ENCODE measurements around the gene CLTB. TPM values are rescaled to one million over a fixed set of nuclear protein-coding genes. Genes with fewer than 3 reads are reported as not detected.

CLTB gene
- total RNA-seq, 1 donor, result 48.7 TPM

DNA sequence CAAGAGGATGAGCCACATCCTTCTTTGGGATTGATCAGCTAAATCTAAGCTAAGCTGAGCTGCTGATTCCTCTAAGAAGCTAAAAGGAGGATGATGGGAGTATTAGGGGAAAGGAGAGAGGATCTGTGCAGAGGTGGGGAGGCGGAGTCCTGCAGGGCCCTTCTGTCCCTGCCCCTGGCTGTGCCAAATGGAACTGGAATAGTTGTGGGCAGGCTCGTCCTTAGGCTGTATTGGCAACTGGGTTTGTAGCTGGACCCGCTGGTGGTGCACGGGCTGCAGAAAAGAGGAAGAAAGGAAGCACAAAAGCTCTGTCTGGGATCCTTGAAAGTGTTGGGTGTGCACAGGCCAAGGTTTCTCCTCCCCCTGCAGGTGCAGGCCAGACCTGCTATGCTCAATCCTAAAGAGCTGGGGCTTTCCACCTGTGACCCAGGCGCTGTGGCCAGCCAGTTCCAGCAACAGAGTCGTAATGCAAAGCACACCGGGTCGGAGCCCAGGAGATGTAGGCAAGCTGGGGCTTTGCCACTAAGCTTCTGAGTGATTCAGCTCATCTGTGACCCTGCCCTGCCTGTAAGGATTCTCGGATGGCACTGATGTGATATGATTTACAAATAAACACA, 9.8 kb downstream of the CLTB start:
- no peak for DNase-seq (ENCODE audit: low read depth in 2 of 3, low spot score in 2 of 3)

- no peak for DNase-seq (ENCODE audit: low read depth in 2 of 3, low spot score in 2 of 3)
Measured at GRCh38 chr5:176405656-176406435, 10.5 kb downstream of the CLTB start.

DNA sequence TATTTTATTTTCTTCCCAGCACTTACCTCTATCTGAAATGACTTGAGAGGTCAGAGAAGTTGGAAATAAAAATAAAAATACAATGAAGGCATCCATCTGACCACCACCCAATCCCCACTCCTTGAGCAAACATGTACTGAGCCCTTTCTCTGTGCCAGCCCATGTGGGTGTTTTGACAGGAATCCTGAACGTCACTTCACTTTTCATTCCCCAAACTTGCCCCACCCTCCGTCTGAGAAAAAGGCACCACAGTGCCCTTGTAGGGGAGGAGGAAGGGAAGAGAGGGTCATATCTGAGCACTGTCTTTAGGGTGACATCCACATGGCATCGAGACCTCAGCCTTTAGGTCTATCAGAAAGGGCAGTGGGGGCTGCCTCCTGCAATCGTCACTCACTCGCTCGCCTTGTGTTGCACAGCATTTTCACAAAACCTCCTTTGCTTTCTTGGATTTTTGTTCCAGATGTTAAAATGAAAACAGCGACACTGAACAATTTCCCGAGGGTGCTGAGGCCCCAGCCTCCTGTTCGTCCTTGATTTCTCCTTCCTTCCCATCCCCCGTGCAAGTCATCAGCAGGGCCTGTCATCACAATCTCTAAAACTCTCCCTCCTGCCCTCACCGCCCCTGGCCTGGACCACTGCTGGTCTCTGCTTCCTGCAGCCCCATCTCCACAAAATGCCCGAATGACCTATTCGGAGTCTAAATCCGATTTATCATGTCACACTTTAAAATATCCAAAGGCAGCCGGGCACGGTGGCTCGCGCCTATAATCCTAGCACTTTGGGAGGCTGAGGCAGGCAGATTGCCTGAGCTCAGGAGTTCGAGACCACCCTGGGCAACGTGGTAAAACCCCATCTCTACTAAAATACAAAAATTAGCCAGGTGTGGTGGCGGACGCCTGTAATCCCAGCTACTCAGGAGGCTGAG, 14.8 kb downstream of the CLTB start:
- DNase-seq (ENCODE audit: low read depth in 2 of 3, low spot score in 2 of 3), result no peak

DNA sequence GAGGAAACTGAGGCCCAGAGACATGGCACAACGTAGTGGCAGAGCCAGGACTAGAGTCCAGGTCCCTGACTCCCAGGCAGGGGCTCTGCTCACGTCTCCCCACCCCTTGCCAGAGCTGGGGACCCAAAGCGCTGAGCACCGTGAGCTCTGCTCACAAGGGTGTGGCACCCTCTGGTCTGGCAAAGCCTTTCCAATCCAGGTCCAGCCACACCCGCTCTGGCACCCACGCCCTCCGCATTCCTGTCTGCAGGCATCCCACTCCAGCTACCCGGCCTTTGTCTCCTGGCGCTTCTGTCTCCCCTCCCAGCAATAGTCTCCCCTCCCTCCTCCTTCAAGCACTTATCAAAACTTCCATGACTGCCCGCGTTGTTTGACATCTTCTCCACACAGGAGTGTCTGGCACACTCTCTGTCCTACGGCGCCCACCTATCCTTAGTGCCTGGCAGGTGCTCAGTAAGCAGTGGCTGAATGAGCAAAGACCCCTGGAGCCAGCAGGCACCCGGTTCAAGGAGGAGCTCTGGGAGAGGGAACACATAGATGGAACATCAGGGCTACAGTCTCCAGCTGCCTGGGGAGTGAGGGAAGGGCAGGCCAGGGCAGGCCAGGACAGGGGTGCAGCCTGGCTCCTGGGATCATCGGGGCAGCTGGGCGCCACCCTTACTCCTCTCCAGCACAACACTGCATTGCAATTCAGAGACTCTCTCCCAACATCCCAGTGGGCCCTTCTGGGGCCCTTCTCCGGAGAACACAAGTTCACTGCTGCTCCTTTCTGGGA, 15.8 kb downstream of the CLTB start:
- DNase-seq (ENCODE audit: low read depth in 2 of 3, low spot score in 2 of 3), result no peak

DNA sequence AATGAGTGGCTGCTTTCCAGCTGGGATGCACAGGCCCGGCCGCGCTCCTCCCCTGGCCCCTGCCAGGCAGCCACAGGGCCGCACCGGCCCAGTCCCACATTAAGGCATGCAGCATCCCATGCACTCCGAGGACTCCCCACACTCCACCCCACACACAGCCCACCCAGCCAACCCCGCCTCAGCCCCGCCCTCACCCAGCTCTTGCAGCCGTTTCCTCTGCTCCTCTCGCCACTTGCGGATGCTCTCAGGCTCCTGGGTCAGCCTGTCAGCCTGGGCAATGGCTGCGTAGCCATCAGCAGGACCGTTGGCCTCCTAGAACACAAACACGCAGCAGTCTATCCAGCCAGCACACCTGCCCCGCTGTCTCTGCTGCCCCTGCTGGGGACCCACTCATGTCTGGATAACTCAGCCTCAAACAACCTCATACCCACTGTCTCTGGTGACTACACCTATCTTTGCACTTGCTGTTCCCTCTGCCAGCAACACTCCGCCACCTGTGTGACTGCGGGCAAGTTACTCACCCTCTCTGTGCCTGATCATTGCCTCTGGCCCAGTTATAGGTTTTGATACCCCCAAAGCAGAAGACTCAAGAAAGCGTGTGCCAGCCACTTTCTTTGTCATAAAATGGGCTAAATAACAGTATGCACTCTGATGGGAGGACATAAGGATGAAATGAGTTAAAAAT, 18.5 kb downstream of the CLTB start:
- DNase-seq (ENCODE audit: low read depth in 2 of 3, low spot score in 2 of 3), result no peak

GRCh38 chr5:176396330-176396729, 20.0 kb downstream of the CLTB start:
- DNase-seq (ENCODE audit: low read depth in 2 of 3, low spot score in 2 of 3), result no peak

GRCh38 chr5:176394881-176395675, 21.3 kb downstream of the CLTB start:
- DNase-seq (ENCODE audit: low read depth in 2 of 3, low spot score in 2 of 3), result no peak

GRCh38 chr5:176394096-176394495, 22.2 kb downstream of the CLTB start:
- no peak for DNase-seq (ENCODE audit: low read depth in 2 of 3, low spot score in 2 of 3)

- no peak for DNase-seq (ENCODE audit: low read depth in 2 of 3, low spot score in 2 of 3)
Measured at GRCh38 chr5:176392526-176392925, 23.8 kb downstream of the CLTB start.

DNA sequence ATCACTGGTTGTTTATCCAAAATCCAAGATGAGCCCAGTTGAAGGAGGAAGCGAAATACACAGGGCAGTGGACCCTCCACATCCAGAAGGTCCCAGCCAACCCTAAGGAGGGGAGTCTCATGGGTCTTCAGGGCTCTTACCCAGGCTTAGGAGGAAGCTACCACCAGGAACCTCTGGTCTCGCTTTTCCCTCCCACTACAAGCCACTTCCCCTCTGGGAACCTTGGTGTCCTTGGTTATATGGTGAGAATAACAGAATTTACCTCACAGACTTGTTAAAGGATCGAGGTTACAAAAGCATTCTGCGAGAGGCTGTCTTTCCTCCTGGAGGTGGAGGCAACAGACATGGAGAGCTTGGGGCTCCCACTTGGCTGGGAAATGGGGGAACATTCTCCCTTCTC, 24.3 kb downstream of the CLTB start:
- DNase-seq (ENCODE audit: low read depth in 2 of 3, low spot score in 2 of 3), result no peak

DNA sequence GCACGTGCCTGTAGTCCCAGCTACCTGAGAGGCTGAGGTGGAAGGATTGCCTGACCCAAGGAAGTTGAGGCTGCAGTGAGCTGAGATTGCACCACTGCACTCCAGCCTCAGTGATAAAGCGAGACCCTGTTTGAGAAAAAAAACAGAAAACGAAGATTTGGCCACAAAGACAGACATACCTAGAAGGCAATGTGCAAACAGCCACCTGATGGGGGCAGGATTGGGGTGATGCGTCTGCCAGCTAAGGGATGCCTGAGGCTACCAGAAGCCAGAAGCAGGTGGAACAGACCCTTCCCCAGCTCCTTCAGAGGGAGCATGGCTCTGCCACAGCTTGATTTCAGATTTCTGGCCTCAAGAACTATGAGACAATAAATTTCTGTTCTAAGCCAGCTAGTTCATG, 24.9 kb downstream of the CLTB start:
- DNase-seq (ENCODE audit: low read depth in 2 of 3, low spot score in 2 of 3), result no peak

DNA sequence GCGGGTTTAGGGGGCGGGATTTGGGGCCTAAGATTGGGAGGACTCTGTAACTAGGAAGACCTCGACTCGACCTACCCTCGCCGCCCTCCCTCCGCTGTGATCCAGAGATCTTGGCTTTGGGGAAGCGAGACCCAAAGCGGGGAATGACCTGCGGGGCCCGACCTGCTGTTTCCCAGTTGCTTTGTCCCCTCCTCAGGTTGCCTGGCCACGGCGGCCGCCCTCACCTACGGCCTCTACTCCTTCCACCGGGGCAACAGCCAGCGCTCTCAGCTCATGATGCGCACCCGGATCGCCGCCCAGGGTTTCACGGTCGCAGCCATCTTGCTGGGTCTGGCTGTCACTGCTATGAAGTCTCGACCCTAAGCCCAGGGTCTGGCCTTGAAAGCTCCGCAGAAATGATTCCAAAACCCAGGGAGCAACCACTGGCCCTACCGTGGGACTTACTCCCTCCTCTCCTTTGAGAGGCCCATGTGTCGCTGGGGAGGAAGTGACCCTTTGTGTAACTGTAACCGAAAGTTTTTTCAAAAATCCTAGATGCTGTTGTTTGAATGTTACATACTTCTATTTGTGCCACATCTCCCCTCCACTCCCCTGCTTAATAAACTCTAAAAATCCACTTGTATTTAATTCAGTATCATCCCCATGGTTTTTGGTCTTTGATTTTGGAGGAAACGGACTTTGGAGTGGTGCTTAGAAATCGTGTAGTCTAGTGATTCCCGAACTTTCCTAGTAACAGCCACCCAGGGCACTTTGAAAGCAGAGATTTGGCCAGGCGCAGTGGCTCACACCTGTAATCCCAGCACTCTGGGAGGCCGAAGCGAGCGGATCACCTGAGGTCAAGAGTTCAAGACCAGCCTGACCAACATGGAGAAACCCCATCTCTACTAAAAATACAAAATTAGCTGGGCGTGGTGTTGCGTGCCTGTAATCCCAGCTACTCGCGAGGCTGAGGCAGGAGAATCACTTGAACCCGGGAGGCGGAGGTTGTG, 26.9 kb downstream of the CLTB start:
- DNase-seq (ENCODE audit: low read depth in 2 of 3, low spot score in 2 of 3), result no peak

DNA sequence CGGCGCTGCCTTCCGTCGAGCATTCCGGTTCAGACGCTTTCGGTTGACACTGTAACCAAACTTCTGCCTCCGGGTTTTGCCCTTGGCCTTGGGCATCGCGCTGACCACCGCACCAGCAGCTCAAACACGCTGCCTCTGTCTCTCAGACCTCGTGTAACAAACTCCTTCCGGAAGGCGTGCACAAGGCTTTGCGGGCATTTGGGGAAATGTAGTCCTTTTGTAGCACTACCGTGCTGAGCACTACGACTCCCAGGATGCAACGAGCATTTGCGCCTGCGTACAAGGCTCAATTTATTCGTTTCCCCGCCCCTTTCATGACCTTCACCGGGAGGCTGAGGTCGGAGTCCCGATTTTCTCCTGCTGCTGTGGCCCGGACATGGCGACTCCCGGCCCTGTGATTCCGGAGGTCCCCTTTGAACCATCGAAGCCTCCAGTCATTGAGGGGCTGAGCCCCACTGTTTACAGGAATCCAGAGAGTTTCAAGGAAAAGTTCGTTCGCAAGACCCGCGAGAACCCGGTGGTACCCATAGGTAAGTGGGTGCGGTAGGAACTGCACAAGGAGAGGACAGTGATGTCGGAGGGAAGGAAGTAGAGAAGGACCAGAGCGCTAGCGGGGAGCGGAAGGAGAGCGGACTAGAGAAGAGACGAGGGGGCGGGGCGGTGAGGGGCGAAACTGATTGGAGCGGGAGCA, 27.8 kb downstream of the CLTB start, which contains the start of the genes HIGD2A and NOP16:
TSS of gene HIGD2A (plus strand) at position 308 of the 691 bp plus-strand sequence. CDS start at position 377, 69 bp downstream.
TSS of gene NOP16 (minus strand) at position 155 of the 691 bp plus-strand sequence. CDS start at position 96, 59 bp downstream.
- peak; percentile 95 to 100 (median 99) for DNase-seq (ENCODE audit: low read depth in 2 of 3, low spot score in 2 of 3)

DNA sequence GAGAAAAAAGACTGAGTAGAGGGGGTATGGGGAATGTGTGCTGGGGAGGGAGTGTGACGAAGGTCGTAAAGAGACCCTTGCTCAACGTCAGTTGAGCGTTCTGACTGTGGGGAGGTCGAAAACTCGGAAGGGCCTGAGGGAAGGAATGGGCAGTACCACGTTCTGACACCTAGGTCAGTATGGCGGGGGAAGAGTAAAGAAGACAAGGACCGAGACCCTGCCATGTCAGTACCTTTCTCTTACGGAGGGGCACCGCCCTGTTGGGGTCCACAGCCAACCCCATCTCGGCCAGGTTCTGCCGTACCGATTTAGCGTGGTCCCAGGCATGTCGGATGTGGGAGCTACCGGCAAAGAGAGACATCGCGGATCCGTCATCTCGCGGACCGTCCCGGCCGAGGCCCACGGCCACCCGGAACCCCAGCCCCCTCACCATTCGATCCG, 28.3 kb downstream of the CLTB start:
- peak in 1 of 3 donors; percentile 10 for DNase-seq (ENCODE audit: low read depth in 2 of 3, low spot score in 2 of 3)

DNA sequence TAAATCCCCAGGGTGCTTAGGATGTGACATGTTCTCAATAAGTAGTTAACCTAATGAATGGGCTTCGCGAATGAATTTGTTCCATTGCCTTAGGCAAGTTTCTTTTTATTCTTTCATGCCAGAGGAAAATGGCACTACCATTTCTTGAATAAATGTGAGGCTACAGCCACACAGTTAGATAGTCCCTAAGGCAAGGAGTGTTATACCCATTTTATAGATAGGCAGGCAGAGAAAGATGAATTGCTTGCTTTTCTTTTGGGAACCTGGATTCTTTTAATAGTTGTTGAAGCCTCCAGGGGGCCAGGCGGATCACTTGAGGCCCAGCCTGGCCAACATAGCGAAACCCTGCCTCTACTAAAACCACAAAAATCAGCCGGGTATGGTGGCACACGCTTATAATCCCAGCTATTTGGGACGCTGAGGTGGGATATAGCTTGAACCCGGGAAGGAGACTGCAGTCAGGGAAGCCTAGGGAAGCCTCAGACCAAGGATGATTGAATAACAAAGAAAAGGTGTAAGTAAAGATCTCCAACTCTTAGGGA, 28.9 kb downstream of the CLTB start:
- DNase-seq (ENCODE audit: low read depth in 2 of 3, low spot score in 2 of 3), result no peak

- DNase-seq (ENCODE audit: low read depth in 2 of 3, low spot score in 2 of 3), result no peak
Measured at GRCh38 chr5:176386491-176386890, 29.8 kb downstream of the CLTB start.

GRCh38 chr5:176384991-176385390, 31.3 kb downstream of the CLTB start:
- no peak for DNase-seq (ENCODE audit: low read depth in 2 of 3, low spot score in 2 of 3)

All from hematopoietic multipotent progenitor cell (in vitro differentiated cells).